Peyer's patch (tissue), 4 donors: ENCODE measurements around the gene FOSL1. TPM values are rescaled to one million over a fixed set of nuclear protein-coding genes. Genes with fewer than 3 reads are reported as not detected.
A peak's percentile ranks its signal among the peaks of the same experiment; 100 is the strongest.

Experiments used
- DNase-seq, 3 donors: peaks; one replicate each; pipeline ENCODE4 v3.0.0-alpha.2; 2017 to 2019
- H3K27ac ChIP-seq, 4 donors: fragments of 200-600 bp; sonication (generic); one replicate each; pipeline ENCODE4 v1.5.1; 2016 to 2019
- H3K27me3 ChIP-seq, 2 donors: fragments of 200-600 bp; sonication (generic); one replicate each; pipeline ENCODE4 v1.5.1; 2019
- H3K36me3 ChIP-seq, 3 donors: fragments of 200-600 bp; sonication (generic); one replicate each; pipeline ENCODE4 v1.5.1; 2016 to 2019
- H3K4me1 ChIP-seq, 4 donors: fragments of 200-600 bp; sonication (generic); one replicate each; pipeline ENCODE4 v1.5.1; 2016 to 2019
- H3K4me3 ChIP-seq, 4 donors: fragments of 200-600 bp; sonication (generic); 1 replicate in 3 of 4; 2 replicates in 1 of 4; pipeline ENCODE4 v1.5.1; 2016 to 2019; ENCODE audit warnings: mild to moderate bottlenecking in 1 of 4
- H3K9me3 ChIP-seq, 4 donors: fragments of 200-600 bp; sonication (generic); one replicate each; pipeline ENCODE4 v1.5.1; 2016 to 2019; ENCODE audit warnings: mild to moderate bottlenecking in 1 of 4
- CTCF ChIP-seq, 6 experiments: fragments of 450-650 bp in 4 of 6; fragments of 200-600 bp in 2 of 6; sonication (generic) in 1 of 6; IDR thresholded peaks; one replicate each; pipeline ENCODE4 v1.5.1; 2017 to 2019; ENCODE audit warnings: antibody characterized with exemption in 6 of 6, mild to moderate bottlenecking in 3 of 6, moderate library complexity in 1 of 6
- POLR2A ChIP-seq, 2 donors: fragments of 450-650 bp; IDR thresholded peaks; one replicate each; pipeline ENCODE4 v1.5.1; 2017; ENCODE audit warnings: antibody characterized with exemption in 2 of 2, mild to moderate bottlenecking in 2 of 2, moderate library complexity in 2 of 2
- total RNA-seq, 4 donors: library from RNA; depleted of rRNA; stranded (reverse); fragments of >200 nt; gene quantifications; one replicate each; pipeline ENCODE4 v1.1.0, GENCODE V29; 2016

Gene FOSL1
- total RNA-seq, 4 donors from 2014 or later: 1.5 to 7.4 (median 1.7) TPM; not detected in 1

- Histone ChIP-seq H3K9me3 (no peaks in the 10 kb centered on the region), H3K4me3 (peak overlapping the region in 3 of 4 donors; percentile 73 to 83 (median 78)), H3K4me1 (peaks cover 0 to 63% (median 22%) of the 10 kb centered on the region in 4 donors), H3K27ac (peak overlapping the region in 3 of 4 donors; percentile 92 to 99 (median 94)), H3K36me3 (peaks cover 0 to 28% (median 0%) of the 10 kb centered on the region in 3 donors), H3K27me3 (no peaks in the 10 kb centered on the region)
- TF ChIP-seq CTCF (IDR thresholded peaks at IDR 0.05) (no peak), POLR2A (IDR thresholded peaks at IDR 0.05) (no peak)
- no peak for DNase-seq
Measured at GRCh38 chr11:65886826-65887722, 13.1 kb downstream of the FOSL1 start.

- Histone ChIP-seq H3K4me1 (peaks cover 0 to 52% (median 15%) of the 10 kb centered on the region in 4 donors), H3K27me3 (no peaks in the 10 kb centered on the region), H3K36me3 (peaks cover 0 to 32% (median 0%) of the 10 kb centered on the region in 3 donors)
Measured at GRCh38 chr11:65885808-65886536, 14.2 kb downstream of the FOSL1 start.

GRCh38 chr11:65885231-65885630 lies 15.0 kb downstream of the FOSL1 start:
- TF ChIP-seq POLR2A (IDR thresholded peaks at IDR 0.05) (no peak), CTCF (IDR thresholded peaks at IDR 0.05) (no peak)
- H3K27me3 ChIP-seq: no peaks in the 10 kb centered on the region
- H3K36me3 ChIP-seq: peaks cover 0 to 32% (median 0%) of the 10 kb centered on the region in 3 donors
- no peak overlapping the region for H3K4me3 ChIP-seq
- DNase-seq: no peak
- H3K27ac ChIP-seq: peak overlapping the region in 3 of 4 donors; percentile 14 to 40 (median 39)
- peaks cover 0 to 49% (median 15%) of the 10 kb centered on the region in 4 donors for H3K4me1 ChIP-seq
- H3K9me3 ChIP-seq: no peaks in the 10 kb centered on the region

More at GRCh38 chr11:65885808-65886536, 14.2 kb downstream of the FOSL1 start:
- Histone ChIP-seq H3K27ac (peak overlapping the region in 2 of 4 donors; percentile 54 to 70), H3K9me3 (no peaks in the 10 kb centered on the region), H3K4me3 (no peak overlapping the region)
- DNase-seq: peak in 2 of 3 donors; percentile 61 to 74
- TF ChIP-seq POLR2A (IDR thresholded peaks at IDR 0.05) (no peak), CTCF (IDR thresholded peaks at IDR 0.05) (no peak)

GRCh38 chr11:65884716-65885092 lies 15.5 kb downstream of the FOSL1 start:
- peaks cover 0 to 32% (median 0%) of the 10 kb centered on the region in 3 donors for H3K36me3 ChIP-seq
- peaks cover 0 to 44% (median 11%) of the 10 kb centered on the region in 4 donors for H3K4me1 ChIP-seq
- H3K9me3 ChIP-seq: no peaks in the 10 kb centered on the region
- TF ChIP-seq CTCF (IDR thresholded peaks at IDR 0.05) (peak; percentile 97 to 100 (median 100)), POLR2A (IDR thresholded peaks at IDR 0.05) (peak in 1 of 2 donors; percentile 21)
- no peaks in the 10 kb centered on the region for H3K27me3 ChIP-seq
- H3K27ac ChIP-seq: peak overlapping the region in 3 of 4 donors; percentile 14 to 40 (median 39)
- H3K4me3 ChIP-seq: no peak overlapping the region
- peak; percentile 80 to 89 (median 87) for DNase-seq
